Measurements from ENCODE around the gene MEX3A.
"Not testable (repeated sequence)": the region's sequence is repeated elsewhere in the genome, so short reads cannot be mapped to it uniquely, and the experiment has no call there.

Gene MEX3A, protein sequence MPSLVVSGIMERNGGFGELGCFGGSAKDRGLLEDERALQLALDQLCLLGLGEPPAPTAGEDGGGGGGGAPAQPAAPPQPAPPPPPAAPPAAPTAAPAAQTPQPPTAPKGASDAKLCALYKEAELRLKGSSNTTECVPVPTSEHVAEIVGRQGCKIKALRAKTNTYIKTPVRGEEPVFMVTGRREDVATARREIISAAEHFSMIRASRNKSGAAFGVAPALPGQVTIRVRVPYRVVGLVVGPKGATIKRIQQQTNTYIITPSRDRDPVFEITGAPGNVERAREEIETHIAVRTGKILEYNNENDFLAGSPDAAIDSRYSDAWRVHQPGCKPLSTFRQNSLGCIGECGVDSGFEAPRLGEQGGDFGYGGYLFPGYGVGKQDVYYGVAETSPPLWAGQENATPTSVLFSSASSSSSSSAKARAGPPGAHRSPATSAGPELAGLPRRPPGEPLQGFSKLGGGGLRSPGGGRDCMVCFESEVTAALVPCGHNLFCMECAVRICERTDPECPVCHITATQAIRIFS

GRCh38 chr1:156082309-156083091 is at the start of gene MEX3A:
Gene MEX3A, minus strand, starts transcription at chr1:156082465. Its CDS starts 467 bp downstream, at chr1:156081998.
- DNase-seq: peak; percentile 46 to 50

- DNase-seq: no peak
Observed at GRCh38 chr1:156130578-156130942, 48.3 kb upstream of the MEX3A start.

DNA sequence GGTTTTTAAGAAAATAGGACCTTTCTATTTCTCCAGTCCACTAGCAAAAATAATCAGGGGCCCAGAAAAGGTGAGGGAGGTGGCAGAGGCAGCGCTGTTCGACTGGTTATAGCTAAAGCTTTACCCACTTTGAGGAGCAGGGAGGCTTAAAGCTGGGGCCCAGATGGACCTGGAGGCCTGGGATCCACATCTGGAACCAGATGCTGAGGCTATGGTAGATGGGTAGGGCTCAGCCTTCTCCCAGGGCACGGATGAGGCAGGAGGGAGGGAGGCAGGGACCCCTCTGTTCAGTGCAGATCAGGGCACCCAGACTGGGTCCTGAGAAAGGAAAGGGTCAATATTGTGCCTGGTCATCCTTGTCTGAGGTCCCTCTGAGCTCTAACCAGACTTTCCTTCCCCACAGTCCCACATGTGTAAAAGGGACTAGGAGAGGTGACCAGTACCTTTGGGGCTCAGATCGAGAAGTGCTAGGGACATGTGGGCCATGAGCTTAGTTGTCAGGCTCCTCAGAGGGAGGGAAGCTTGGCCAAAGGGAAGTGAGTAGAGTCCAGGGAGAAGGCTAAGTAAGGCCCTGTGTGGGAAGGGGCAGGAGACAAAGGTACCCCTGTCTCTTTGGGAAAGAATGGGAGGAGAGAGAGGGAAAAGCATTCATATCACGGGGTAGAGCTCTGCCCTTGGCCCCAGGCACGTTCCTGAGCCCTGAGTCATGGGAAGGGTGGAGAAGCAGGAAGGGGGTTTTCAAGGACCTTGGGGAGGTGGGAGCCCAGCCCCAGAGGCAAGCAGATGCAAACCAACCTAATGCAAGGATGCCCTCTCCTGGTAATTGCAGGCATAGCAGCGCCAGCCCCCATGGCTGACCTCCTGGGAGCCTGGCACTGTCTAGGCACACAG is 47.7 kb upstream of the MEX3A start:
- DNase-seq: peak; percentile 73 to 77

GRCh38 chr1:156128654-156129597 is 46.7 kb upstream of the MEX3A start:
- no peak for DNase-seq

DNA sequence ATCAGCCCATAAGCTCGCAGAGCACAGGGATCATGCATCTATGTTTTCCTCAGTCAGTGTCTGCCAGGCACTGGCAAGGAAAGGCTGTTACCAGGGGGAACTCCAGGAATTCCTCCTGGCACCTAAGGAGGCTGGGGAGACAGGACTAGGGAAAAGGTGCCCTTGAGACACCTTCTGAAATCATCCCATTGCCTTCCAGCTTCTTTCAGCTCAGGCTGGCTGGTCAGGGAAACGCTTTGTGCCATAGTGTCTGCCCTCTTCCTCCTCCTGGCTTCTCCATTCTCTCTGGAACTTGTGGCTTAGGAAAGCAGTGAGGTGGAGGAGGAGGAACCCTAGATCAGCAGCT is 46.0 kb upstream of the MEX3A start:
- no peak for DNase-seq

- DNase-seq: peak; percentile 69 to 74
Observed at GRCh38 chr1:156126630-156127534, 44.6 kb upstream of the MEX3A start.

- DNase-seq: no peak
Observed at GRCh38 chr1:156126043-156126629, 43.9 kb upstream of the MEX3A start.

GRCh38 chr1:156125544-156125943 is 43.3 kb upstream of the MEX3A start:
- DNase-seq: not testable (repeated sequence)

DNA sequence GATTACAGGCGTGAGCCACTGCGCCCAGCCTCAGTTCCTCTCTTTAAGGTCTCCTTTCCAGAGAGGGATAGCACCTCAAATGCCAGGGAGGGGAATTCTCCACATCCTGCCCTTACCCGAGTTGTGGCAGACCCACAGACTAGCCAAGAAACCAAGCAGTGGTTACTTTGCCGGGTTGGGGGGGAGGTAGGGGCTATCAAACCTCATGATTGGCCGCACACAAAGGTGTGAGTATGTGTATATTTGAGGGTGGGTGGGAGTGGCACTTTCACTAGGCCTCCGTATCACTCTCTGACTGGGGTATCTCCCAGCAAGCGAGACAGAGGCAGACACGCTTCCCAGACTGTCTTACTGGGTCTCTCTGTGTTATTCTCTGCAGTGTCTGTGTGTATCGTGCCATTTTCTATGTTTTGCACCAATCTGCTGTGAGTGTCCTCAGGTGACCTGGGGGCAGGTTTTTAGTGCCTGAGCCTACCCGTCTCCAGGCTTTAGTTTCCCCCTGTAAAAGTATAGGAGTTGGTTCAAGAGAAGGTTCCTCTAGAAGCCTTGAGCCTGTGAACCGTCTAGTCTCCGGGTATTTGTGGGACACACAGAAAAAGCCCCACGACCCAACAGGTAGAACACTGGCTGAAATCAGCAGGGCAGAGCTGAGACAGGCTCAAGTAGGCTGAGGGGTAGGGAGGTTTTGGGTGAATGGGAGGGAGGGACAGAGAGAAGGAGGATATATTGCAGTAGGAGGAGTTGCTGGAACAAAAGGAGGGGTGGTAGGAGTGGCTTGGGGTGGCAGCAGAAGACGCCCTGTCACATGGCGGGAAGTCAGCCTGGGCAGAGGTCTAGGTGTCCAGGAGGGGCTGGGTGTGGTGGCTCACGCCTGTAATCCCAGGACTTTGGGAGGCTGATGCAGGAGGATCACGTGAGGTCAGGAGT is 42.6 kb upstream of the MEX3A start:
- DNase-seq: no peak

DNA sequence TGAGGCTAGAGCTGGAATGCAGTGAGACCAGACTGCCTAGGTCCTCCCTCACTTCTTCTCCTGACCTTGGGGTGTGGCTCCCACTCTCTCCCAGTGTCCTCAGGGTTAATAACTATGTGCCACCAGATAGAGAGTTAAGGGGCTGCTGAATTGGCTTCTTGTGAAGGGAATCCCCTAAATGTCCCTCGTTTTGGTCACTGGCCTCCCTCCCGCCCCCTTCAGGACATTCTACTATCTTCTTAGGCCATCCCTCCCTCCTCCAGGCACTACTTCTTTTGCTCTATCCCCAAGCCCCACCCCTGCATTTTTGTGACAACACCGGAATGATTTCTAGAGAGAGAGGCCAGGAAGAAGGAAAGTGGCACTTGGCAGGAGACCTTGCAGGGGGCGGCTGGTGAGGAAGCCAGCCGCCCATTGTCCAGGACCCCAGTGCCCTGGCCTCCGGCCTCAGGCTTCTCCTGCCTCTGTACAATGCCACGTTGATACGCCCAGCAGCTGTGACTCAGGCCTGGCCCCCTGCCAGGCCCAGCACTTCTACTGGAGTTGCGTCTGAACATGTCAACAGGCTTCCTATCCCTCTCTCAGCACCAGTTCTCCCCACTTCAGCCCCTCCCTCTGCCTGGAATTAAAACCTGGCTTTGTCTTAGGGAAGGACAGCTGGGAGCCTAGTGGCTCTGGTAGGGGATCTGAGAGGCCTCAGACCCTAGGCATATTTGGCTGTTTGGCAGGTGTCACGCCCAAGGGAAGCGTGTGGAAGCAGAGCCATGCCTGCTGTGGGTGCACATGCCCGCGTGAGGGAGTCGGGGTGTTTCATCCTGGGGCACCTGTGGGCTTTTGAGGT is 41.3 kb upstream of the MEX3A start:
- peak; percentile 58 to 59 for DNase-seq

GRCh38 chr1:156122519-156123355 is 40.5 kb upstream of the MEX3A start:
- DNase-seq: no peak

GRCh38 chr1:156122086-156122485 is 39.8 kb upstream of the MEX3A start:
- no peak for DNase-seq

DNA sequence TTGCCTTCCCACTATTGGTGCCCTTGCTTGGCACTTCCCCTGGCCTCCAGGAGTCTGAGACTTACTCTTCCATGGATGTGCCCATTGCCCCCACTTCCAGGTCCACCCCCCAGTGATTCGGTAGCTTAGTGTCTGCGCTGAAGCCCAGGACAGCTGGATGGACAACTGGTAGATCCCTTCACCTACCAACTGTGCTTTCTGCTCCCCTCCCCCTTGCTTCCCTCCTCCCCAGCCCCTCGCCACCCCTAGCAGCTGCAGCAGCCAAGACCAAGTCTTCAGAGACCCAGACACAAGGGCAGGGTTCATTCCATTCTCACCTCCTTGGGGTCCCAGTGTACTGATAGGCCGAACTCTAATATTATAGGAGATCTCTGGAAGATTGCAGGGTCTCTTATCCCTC is 39.2 kb upstream of the MEX3A start:
- no peak for DNase-seq

DNA sequence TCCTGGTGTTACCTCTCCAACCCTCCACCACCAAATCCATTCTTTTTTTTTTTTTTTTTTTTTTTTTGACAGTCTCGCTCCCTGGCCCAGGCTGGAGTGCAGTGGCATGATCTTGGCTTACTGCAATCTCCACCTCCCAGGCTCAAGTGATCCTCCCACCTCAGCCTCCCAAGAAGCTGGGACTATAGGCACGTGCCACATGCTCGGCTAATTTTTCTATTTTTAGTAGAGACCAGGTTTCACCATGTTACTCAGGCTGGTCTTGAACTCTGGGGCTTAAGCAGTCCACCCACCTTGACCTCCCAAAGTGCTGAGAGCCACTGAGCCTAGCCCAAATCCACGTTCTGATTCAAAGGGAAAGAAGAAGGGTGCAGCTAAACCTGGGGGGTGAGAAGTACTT is 38.7 kb upstream of the MEX3A start:
- DNase-seq: not testable (repeated sequence)

DNA sequence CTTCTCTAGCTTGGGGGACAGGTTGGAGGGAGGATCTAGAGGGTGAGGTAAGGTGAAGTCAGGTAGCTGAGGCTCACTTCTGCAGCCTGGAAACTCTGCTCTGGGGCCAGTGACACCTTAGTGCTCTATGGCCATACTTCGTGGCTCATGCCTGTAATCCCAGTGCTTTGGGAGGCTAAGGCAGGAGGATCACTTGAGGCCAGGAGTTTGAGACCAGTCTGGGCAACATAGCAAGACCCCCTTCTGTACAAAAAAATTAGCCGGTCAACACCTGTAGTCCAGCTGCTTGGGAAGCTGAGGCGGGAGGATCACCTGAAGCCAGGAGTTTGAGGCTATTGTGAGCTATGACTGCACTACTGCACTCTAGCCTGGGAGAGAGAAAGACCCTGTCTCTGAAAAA is 38.1 kb upstream of the MEX3A start:
- no peak for DNase-seq

GRCh38 chr1:156119503-156120209 is 37.4 kb upstream of the MEX3A start:
- no peak for DNase-seq

Measured in activated CD4-positive, alpha-beta T cell treated with anti-CD3 and anti-CD28 coated beads, Interleukin-2, amount 50 U/mL, for 4 hours (primary cell).